PC-3 (cell line): ENCODE measurements around the gene NPAT. TPM values are rescaled to one million over a fixed set of nuclear protein-coding genes. Genes with fewer than 3 reads are reported as not detected.

ENCODE experiments used
- ATAC-seq: fragments of 200-7000 bp; cut with Tn5 transposase; 2 replicates; pipeline ENCODE4 v1.9.1; 2020; ENCODE audit warnings: mild to moderate bottlenecking, moderate library complexity
- BruUV-seq: library from RNA; stranded (reverse); fragments of 400-500 nt; replicated peaks from 2 replicates; lab custom pipeline; 2021; lab: Mats Ljungman, UMichigan
- CTCF ChIA-PET: fragments of 300-600 bp; sonication (Branson Sonifier 250); formaldehyde crosslinking; loops from one replicate; lab custom pipeline; 2022; ENCODE audit warnings: antibody characterized with exemption; lab: Charles Lee
- POLR2A ChIA-PET: fragments of 300-600 bp; sonication (Branson Sonifier 250); formaldehyde crosslinking; loops from one replicate; lab custom pipeline; 2022; ENCODE audit warnings: antibody characterized with exemption; ENCODE audit not compliant: unreplicated experiment; lab: Charles Lee
- DNase-seq: peaks from one replicate; pipeline ENCODE4 v3.0.0-alpha.2; 2015
- H2AFZ ChIP-seq: fragments of 300-600 bp; sonication (generic); 2 replicates; pipeline ENCODE4 v1.6.0; 2016; ENCODE audit warnings: antibody characterized with exemption, low read length
- H3F3A ChIP-seq: fragments of 300-600 bp; sonication (generic); one replicate; pipeline ENCODE4 v1.6.0; 2017; ENCODE audit warnings: antibody characterized with exemption, low read length, control low read depth, mild to moderate bottlenecking; ENCODE audit not compliant: unreplicated experiment
- H3K27ac ChIP-seq: fragments of 300-600 bp; sonication (generic); 2 replicates; pipeline ENCODE4 v1.5.1; 2016; ENCODE audit warnings: mild to moderate bottlenecking, low read length
- H3K27me3 ChIP-seq: fragments of 300-600 bp; sonication (generic); 2 replicates; pipeline ENCODE4 v1.6.1; 2016; ENCODE audit warnings: low read length, mixed read lengths
- H3K36me3 ChIP-seq: fragments of 300-600 bp; sonication (generic); 2 replicates; pipeline ENCODE4 v1.6.1; 2016; ENCODE audit warnings: low read depth, mixed run types, low read length, mixed read lengths
- H3K4me1 ChIP-seq: fragments of 300-600 bp; sonication (generic); 2 replicates; pipeline ENCODE4 v1.5.1; 2016; ENCODE audit warnings: low read length; ENCODE audit not compliant: insufficient read depth
- H3K4me2 ChIP-seq: fragments of 300-600 bp; sonication (generic); 2 replicates; pipeline ENCODE4 v1.6.0; 2016; ENCODE audit warnings: low read length
- H3K4me3 ChIP-seq: fragments of 300-600 bp; sonication (generic); 2 replicates; pipeline ENCODE4 v1.5.1; 2016; ENCODE audit warnings: mild to moderate bottlenecking, low read length, mixed read lengths
- H3K79me2 ChIP-seq: fragments of 300-600 bp; sonication (generic); 2 replicates; pipeline ENCODE4 v1.6.1; 2017; ENCODE audit warnings: low read length, mixed read lengths
- H3K9ac ChIP-seq: fragments of 300-600 bp; sonication (generic); 2 replicates; pipeline ENCODE4 v1.6.0; 2016; ENCODE audit warnings: mild to moderate bottlenecking, low read length
- H3K9me2 ChIP-seq: fragments of 300-600 bp; sonication (generic); replicated peaks from 2 replicates; pipeline ENCODE4 v1.6.1; 2016; ENCODE audit warnings: mixed run types, low read length, mixed read lengths
- H3K9me3 ChIP-seq: fragments of 300-600 bp; sonication (generic); 2 replicates; pipeline ENCODE4 v1.6.1; 2016; ENCODE audit warnings: low read length, mixed read lengths
- H4K20me1 ChIP-seq: fragments of 300-600 bp; sonication (generic); 2 replicates; pipeline ENCODE4 v1.6.1; 2016; ENCODE audit warnings: low read length, mixed read lengths
- CTCF ChIP-seq: fragments of 300-600 bp; sonication (generic); conservative IDR thresholded peaks from 2 replicates; pipeline ENCODE4 v1.5.1; 2017; ENCODE audit warnings: antibody characterized with exemption, low read depth, mild to moderate bottlenecking, low read length
- EZH2 ChIP-seq: fragments of 300-600 bp; sonication (generic); IDR thresholded peaks from one replicate; pipeline ENCODE4 v1.6.1; 2017; ENCODE audit warnings: antibody characterized with exemption, mild to moderate bottlenecking, low read length; ENCODE audit not compliant: unreplicated experiment
- EZH2phosphoT487 ChIP-seq: fragments of 300-600 bp; sonication (generic); IDR thresholded peaks from 2 replicates; pipeline ENCODE4 v1.6.1; 2018; ENCODE audit warnings: mild to moderate bottlenecking, antibody characterized with exemption, low read length, borderline replicate concordance
- intact Hi-C: fragments of 100-400 bp; cut with micrococcal nuclease; formaldehyde crosslinking; loops from 2 replicates; pipeline ENCODE4 v1.9.0; 2023
- total RNA-seq: library from RNA; depleted of rRNA; stranded (reverse); fragments of >200 nt; gene quantifications from 2 replicates; pipeline ENCODE4 v1.2.3, GENCODE V29; 2014

The NPAT gene
- total RNA-seq, 1 experiment from 2014 or later = 19.6 TPM

GRCh38 chr11:108226036-108226435 lies 3.6 kb upstream of the NPAT start:
- Histone ChIP-seq H3K79me2 (peaks cover 47% of the 10 kb centered on the region), H3K4me1 (peaks cover 18% of the 10 kb centered on the region)
- CTCF ChIA-PET = no interaction called here

GRCh38 chr11:108224911-108225786 lies 2.7 kb upstream of the NPAT start:
- BruUV-seq = no TSS peak
- Histone ChIP-seq H3K27me3 (no peaks in the 10 kb centered on the region), H3K9ac (no peak overlapping the region), H3K9me2 (no peaks in the 10 kb centered on the region), H2AFZ (no peak overlapping the region), H3K27ac (no peak overlapping the region), H3K4me1 (peaks cover 27% of the 10 kb centered on the region), H4K20me1 (peaks cover 7% of the 10 kb centered on the region; the same call in 1 of the 2 replicates), H3K36me3 (peaks cover 11% of the 10 kb centered on the region; the same call in 1 of the 2 replicates), H3K4me2 (peak overlapping the region; percentile 83), H3K79me2 (peaks cover 56% of the 10 kb centered on the region), H3K9me3 (no peaks in the 10 kb centered on the region), H3F3A (no peaks in the 10 kb centered on the region), H3K4me3 (peak overlapping the region; percentile 83)
- TF ChIP-seq EZH2 (no peak), CTCF (no peak), EZH2phosphoT487 (no peak)
- no peak for DNase-seq
- ATAC-seq = no peak
- intact Hi-C loops = loop anchor here (5.0 kb wide), 2 partner anchors 272 to 367 kb away; partner anchors contain the start of genes EXPH5 and POGLUT3
- POLR2A ChIA-PET = no interaction called here
- CTCF ChIA-PET = no interaction called here

More at GRCh38 chr11:108226036-108226435, 3.6 kb upstream of the NPAT start:
- Histone ChIP-seq H3K4me2 (no peak overlapping the region), H3K9me2 (no peaks in the 10 kb centered on the region), H2AFZ (no peak overlapping the region), H3K9me3 (no peaks in the 10 kb centered on the region), H3K27me3 (no peaks in the 10 kb centered on the region), H3F3A (no peaks in the 10 kb centered on the region), H3K27ac (no peak overlapping the region), H3K9ac (no peak overlapping the region), H3K4me3 (no peak overlapping the region), H4K20me1 (peaks cover under 1% of the 10 kb centered on the region; the same call in 1 of the 2 replicates), H3K36me3 (peaks cover 11% of the 10 kb centered on the region; the same call in 1 of the 2 replicates)
- intact Hi-C loops = no loop called here
- DNase-seq (no peak), ATAC-seq (no peak)
- BruUV-seq = no TSS peak
- POLR2A ChIA-PET = no interaction called here
- TF ChIP-seq EZH2 (no peak), CTCF (no peak), EZH2phosphoT487 (no peak)
